GM08714 (cell line): ENCODE measurements around the gene VAV2.

Experiments used
- H3K4me3 ChIP-seq: fragments of 200-500 bp; sonication (Bioruptor generic); 2 replicates; pipeline ENCODE4 v1.5.1; 2014; ENCODE audit warnings: mild to moderate bottlenecking, low read length, inconsistent platforms
- ZNF274 ChIP-seq: IDR thresholded peaks from 2 replicates; pipeline ENCODE4 v1.6.1; 2012; ENCODE audit warnings: mild to moderate bottlenecking, low read depth, low read length

Gene VAV2

DNA sequence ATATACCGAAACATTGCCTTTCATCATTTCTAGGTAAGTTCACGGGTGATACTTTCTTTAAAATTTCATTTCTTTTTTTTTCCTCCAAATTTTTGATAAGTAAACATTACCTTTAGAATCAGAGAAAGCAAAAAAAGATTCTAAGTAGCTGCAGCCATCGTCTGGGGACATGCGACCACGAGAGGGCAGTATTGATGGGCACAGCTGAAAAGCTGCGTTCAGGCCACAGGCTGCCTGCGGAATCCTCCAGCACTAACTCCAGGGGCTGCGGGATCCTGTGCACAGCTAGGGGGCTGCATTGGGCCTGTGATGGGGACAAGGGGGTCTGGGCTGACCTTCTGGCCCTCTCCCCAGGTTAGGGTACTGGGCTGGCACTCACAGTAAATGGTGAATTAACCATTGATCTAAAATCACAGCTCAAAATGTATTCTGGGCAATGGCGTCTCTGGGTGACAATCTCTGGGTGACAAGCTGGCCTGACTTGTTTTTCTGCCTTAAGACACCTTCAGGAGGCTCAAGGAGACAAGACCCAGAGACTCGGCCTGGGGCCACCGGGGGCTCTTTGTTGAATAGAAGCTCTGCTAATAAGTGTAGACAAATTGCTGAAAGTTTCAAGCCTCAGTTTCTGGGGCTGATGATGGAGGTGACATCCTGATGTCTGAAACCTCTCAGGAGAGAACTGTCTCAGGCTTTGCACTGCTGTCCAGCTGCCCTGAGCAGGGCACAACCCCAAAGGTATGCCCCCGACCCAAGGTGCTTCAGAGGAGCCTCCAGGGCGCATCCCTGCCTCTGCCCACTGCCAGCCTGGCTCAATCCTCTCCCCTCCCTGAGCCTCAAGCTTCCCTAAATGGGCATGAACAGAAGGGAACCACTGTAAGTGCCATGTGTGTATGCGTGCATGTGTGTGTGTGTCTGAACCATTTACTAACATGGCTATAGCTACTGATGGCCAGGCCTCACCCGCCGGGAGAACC lies 209.7 kb downstream of the VAV2 start:
- no peak for TF ChIP-seq ZNF274
- no peak overlapping the region for H3K4me3 ChIP-seq

- TF ChIP-seq ZNF274 = no peak
- no peak overlapping the region for H3K4me3 ChIP-seq
Observed at GRCh38 chr9:133781828-133782135, 210.3 kb downstream of the VAV2 start.

DNA sequence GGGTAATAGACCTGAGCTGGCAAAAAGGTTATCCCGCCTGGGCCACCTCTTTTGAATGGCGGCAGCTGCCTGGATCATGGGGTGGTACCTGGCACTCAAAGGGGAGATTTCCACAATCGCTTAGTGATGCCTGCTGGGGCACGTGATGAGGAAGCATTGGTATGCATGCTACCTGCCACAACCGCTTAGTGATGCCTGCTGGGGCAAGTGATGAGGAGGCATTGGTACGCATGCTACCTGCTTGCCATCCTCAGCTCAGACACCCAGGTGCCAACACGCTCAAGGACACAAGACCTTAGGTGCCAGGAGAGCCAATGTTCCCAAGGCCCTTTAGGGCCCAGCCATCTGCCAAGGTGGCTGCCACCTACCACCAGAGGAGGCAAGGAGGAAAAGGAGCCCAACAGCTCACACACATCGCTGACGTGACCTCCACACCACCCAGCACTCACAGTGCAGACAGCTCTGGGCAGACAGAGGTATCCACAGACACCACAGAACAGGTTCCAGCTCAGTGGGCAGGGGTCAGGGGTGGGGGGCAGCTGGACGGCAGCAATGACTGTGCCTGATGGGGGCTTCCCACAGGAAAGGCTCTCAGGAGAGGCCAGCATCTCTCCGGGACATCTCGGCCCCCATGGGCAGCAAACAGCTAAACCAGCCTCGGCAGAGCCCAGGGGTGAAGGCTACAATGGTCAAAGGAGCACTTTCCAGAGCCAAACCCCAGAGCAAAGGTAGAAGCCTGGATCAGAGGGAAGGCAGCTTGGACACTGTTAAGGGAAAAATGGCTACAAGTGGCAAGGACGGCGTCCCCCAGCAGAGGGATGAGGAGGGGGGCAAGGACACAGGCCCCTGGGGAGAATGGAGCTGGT lies 210.9 kb downstream of the VAV2 start:
- TF ChIP-seq ZNF274 = no peak
- H3K4me3 ChIP-seq = no peak overlapping the region

- H3K4me3 ChIP-seq = no peak overlapping the region
- no peak for TF ChIP-seq ZNF274
Observed at GRCh38 chr9:133780404-133780945, 211.6 kb downstream of the VAV2 start.

DNA sequence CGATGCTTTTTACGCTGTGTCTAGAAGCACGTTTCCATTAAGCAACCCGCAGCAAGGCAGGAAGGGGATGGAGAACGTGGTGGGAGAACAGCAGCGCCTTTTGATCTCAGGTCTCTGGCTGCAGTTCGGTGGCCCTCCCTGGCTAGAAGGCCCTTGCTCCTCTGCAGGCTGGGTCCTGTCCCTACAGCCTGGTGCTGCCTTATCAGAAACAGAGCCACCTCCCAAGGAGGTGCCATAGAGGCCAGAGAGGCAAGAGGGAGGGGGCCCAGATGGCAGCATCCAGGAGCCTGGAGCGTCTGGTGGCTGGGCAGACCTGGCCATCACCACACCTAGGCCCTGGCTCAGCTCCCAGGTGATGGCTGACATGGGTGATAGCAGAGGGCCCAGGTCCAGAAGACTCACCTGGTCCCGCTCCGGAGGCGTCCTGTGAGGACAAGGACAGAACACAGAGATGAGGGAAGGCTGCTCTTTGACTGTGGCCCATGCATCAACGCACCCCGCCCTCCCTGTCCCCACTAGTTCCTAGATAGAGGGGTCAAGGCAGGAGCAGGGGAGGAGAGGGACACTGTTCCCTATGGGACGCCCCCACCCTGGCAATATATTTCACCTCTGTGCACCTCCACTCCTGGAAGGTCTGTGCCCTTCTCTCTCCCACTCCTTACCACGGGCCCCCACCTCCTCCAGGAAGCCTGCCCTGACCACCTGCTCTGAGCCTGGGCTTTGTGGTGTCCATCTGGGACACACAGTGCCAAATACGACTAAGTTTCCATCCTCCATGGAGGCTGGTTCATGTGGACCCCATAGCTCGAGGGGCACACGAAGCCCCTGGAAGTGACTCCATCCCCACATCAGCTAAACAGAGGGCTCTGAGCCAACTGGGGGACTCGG lies 212.4 kb downstream of the VAV2 start:
- no peak for TF ChIP-seq ZNF274
- no peak overlapping the region for H3K4me3 ChIP-seq

GRCh38 chr9:133779081-133779480 lies 213.0 kb downstream of the VAV2 start:
- TF ChIP-seq ZNF274 = no peak
- H3K4me3 ChIP-seq = no peak overlapping the region

DNA sequence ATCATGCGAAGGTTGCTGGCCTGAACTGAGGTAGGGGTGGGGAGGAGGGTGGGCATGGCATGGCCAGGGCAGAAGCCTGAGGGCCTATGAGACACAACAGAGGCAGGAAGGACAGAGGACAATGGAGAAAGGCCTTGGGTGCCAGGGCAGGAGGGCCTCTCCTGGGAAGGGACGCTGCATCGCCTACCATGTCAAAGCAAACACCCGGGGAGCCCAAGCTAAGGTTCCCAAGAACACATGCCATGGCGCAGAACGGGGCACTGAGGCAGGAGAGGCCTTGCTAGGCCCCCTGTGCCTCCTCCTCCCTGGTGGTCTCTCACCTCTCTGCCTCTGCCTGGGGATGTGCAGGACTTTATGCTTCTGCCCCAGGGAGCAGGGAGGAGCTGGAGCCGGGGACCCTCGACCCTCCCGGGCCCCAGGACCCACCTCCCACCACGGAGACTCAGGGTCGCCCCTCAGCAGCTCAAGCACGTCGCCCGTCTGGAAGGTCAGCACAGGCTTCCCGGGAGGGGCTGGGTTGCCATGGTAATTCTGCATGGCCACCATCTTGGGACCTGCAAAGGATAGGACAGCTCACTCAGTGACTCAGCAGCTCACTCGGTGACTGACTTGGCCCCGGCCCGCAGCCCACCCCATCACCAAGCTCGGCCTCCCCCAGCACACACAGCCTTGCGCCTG lies 213.6 kb downstream of the VAV2 start:
- TF ChIP-seq ZNF274 = no peak
- H3K4me3 ChIP-seq = no peak overlapping the region

- no peak for TF ChIP-seq ZNF274
Observed at GRCh38 chr9:133777871-133778270, 214.3 kb downstream of the VAV2 start.

DNA sequence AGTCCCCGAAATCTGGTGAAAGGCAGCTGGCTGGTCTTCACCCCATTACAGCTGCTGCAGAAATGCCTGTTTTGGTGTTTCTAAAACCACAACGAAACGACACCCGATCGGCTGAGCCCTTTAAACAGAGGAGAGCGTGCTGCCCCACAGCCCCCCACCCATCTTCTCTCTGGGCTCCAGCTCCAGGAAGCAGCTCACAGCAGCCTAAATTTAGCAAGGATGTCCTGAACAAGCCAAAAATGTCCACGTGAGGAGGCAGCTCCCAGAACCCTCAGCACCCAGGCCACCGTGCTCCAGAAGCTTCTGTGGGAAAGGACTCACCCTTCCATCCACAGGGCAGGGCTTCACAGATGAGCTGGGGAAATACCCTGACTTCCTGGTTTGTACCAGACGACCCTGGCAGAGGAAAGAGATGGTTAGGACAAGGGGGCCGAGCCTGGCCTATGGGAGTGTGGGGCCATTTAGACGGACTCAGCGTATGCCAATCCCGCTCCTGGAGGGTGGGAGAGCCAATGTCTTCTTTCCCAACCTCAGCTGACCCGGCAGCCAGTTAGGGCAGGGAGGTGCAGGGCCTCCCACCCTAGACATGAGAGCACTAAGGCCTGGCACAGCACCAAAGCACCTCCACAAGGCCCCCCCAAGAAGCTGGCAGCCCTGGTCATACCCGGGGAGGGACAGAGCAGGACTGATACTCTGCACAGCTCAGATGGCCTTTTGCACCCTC lies 214.9 kb downstream of the VAV2 start:
- no peak for TF ChIP-seq ZNF274
- no peak overlapping the region for H3K4me3 ChIP-seq

More at GRCh38 chr9:133777871-133778270, 214.3 kb downstream of the VAV2 start:
- no peak overlapping the region for H3K4me3 ChIP-seq

GRCh38 chr9:133775951-133776905 lies 215.9 kb downstream of the VAV2 start:
- TF ChIP-seq ZNF274 = no peak
- H3K4me3 ChIP-seq = no peak overlapping the region

DNA sequence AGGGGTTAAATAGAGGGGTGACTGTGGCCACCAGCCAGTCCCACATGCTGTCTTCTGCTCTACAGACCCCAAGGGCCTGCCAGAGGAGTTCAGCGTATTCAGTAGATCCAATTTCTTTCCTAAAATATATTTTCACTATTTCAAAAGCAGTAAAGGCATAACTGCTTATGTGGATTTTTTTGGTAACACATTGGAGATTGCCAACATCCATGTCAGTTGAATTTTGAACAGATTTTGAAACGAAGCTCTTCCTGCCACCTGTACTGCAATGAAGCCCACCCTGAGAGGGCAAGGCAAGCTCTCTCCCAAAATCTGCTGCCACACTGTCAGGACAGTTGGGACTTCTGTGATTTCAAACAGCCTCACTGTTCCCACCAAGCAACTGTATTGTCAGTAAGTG lies 216.8 kb downstream of the VAV2 start:
- TF ChIP-seq ZNF274 = no peak
- no peak overlapping the region for H3K4me3 ChIP-seq

DNA sequence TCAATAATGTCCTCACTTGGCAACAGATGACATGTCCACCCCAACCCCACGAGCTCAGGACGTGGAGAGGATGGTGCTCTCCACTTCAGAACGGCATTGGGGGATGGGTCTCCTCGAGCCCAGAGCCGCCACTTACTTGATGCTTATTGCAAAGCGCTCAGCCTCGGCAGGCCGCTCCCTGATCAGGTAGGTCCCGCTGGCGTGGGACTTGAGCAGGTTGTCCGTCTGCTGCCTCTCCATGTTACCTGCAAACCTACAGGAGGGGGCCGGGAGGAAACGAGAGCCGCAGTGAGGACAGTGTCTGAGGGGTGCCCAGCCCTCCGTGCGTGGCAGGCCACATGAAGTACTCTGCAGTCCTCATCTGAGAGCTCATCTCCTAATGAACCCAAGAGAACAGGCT lies 217.3 kb downstream of the VAV2 start:
- no peak for TF ChIP-seq ZNF274
- H3K4me3 ChIP-seq = no peak overlapping the region
